ENCODE data around the gene PLPPR3.

GRCh38 chr19:821231-821824, 427 bp downstream of the PLPPR3 start:
- TF ChIP-seq CTCF (IDR thresholded peaks at IDR 0.05) = no peak
- no peak for TF ChIP-seq POLR2A (IDR thresholded peaks at IDR 0.05)
- no peak for TF ChIP-seq POLR2AphosphoS5 (IDR thresholded peaks at IDR 0.05)
- TF ChIP-seq EP300 (IDR thresholded peaks at IDR 0.05) = no peak

All from suprapubic skin (tissue), 4 donors.